ENCODE data around the gene XIST.

Gene XIST

DNA sequence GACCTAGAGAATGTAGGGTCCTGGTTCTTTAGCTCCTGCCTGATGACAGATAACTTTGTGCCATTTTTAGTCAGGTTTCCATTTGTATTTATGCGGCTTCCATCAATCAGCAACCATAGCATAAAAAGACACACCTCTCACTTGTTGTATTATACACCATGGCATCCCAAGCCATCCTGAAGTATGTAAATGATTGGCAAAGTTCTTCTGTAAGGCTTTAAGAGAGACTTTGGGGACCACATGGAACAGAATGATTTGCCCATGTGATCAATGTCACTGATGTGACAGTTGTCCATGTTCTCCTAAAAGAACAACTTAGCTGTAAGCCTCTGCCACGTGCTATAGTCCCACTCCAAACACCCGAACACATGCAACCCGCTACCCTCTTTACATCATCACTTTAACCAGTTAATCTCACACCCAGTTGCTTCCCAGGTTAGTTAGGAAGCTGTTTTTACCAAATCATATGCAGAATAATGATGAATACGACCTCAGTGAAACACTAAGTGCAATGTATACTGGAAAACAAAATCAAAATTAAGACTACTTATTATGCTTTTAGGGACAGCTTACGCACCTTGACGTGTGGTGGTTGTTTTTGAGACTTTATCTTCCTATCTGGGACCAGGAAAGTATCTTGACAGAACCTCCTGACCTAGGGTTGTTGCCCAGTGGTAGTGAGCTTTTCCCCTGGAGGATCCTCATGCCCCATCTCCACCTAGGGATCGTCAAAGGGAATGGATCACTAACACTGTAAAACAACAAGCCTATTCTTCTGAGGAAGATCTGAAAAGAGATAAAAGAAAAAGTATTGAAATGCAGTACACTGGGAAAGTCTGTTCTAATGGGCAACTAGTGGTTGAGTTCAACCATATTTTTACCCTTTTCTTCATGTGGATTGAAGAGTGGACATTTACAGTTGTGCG is 21.8 kb downstream of the XIST start:
- H2BK5ac ChIP-seq (ENCODE audit: low read length): no peak overlapping the region
- H3K36me3 ChIP-seq (ENCODE audit: control insufficient read depth, insufficient read depth, low read length): no peaks in the 10 kb centered on the region
- no peak overlapping the region for H4K8ac ChIP-seq (ENCODE audit: low read depth, low read length)
- no peak overlapping the region for H3K27ac ChIP-seq (ENCODE audit: low read depth, low read length)
- H3K27me3 ChIP-seq (ENCODE audit: insufficient read depth, low read length, poor library complexity): no peaks in the 10 kb centered on the region
- no peak overlapping the region for H3K23ac ChIP-seq (ENCODE audit: low read length)
- DNase-seq: peak; percentile 4
- no peaks in the 10 kb centered on the region for H3K4me1 ChIP-seq (ENCODE audit: control insufficient read depth, low read depth, low read length)
- H3K79me2 ChIP-seq (ENCODE audit: control insufficient read depth, insufficient read depth, low read length): no peaks in the 10 kb centered on the region
- no peak overlapping the region for H3K18ac ChIP-seq (ENCODE audit: low read length)
- no peak overlapping the region for H4K5ac ChIP-seq (ENCODE audit: low read length)
- H3K4me2 ChIP-seq (ENCODE audit: low read length): no peak overlapping the region
- H2BK120ac ChIP-seq (ENCODE audit: low read depth, low read length): no peak overlapping the region
- H3K56ac ChIP-seq (ENCODE audit: low read length): no peak overlapping the region
- no peaks in the 10 kb centered on the region for H3K79me1 ChIP-seq (ENCODE audit: low read length)
- H3K9ac ChIP-seq (ENCODE audit: low read length): no peak overlapping the region
- H2AK5ac ChIP-seq (ENCODE audit: low read length): no peak overlapping the region
- H3K4ac ChIP-seq (ENCODE audit: low read depth, low read length): no peak overlapping the region
- whole genome bisulfite sequencing (ENCODE audit: extremely low coverage, insufficient coverage, low lambda C conversion rate): no CpG with 5 or more reads among the region's 9 CpGs
- no peak overlapping the region for H3K4me3 ChIP-seq (ENCODE audit: low read length)
- no peak overlapping the region for H2BK15ac ChIP-seq (replicated peaks; ENCODE audit: low read depth)

DNA sequence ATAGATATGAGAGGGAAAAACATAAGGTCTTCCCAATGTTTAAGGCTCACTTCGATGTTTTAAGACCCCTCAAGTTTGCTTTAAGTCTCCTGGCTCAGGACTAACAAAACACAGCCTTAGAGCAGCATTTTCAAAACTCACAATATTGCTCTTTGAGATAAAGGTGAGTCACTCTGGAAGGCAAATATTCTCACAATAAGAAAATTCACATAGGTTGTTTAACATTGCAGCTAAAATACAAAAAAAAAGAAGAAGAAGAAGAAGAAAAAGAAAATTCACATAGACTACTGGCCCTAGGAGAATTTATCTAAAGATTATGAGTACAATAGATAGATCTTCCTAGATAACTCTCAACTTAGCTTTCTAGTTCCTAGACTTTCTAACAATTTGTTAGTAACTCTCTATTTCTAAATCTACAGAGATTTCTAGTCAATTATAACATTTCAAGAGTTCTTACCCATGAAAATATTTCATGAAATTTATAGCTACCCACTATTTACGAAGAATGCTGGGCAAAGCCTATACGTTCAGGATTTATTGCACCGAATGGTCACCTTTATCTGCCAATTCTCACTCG is 22.5 kb downstream of the XIST start:
- Histone ChIP-seq H3K4me3 (ENCODE audit: low read length) (no peak overlapping the region), H3K36me3 (ENCODE audit: control insufficient read depth, insufficient read depth, low read length) (no peaks in the 10 kb centered on the region), H4K8ac (ENCODE audit: low read depth, low read length) (no peak overlapping the region), H2BK15ac (replicated peaks; ENCODE audit: low read depth) (no peak overlapping the region), H3K23ac (ENCODE audit: low read length) (no peak overlapping the region), H3K4me1 (ENCODE audit: control insufficient read depth, low read depth, low read length) (no peaks in the 10 kb centered on the region), H3K9ac (ENCODE audit: low read length) (no peak overlapping the region), H3K79me2 (ENCODE audit: control insufficient read depth, insufficient read depth, low read length) (no peaks in the 10 kb centered on the region), H3K27ac (ENCODE audit: low read depth, low read length) (no peak overlapping the region), H2AK5ac (ENCODE audit: low read length) (no peak overlapping the region), H3K18ac (ENCODE audit: low read length) (no peak overlapping the region), H4K5ac (ENCODE audit: low read length) (no peak overlapping the region), H3K4ac (ENCODE audit: low read depth, low read length) (no peak overlapping the region), H2BK120ac (ENCODE audit: low read depth, low read length) (no peak overlapping the region), H3K56ac (ENCODE audit: low read length) (no peak overlapping the region), H2BK5ac (ENCODE audit: low read length) (no peak overlapping the region), H3K79me1 (ENCODE audit: low read length) (no peaks in the 10 kb centered on the region), H3K4me2 (ENCODE audit: low read length) (no peak overlapping the region), H3K27me3 (ENCODE audit: insufficient read depth, low read length, poor library complexity) (no peaks in the 10 kb centered on the region)
- no CpG with 5 or more reads among the region's 5 CpGs for WGBS (ENCODE audit: extremely low coverage, insufficient coverage, low lambda C conversion rate)
- DNase-seq: no peak

DNA sequence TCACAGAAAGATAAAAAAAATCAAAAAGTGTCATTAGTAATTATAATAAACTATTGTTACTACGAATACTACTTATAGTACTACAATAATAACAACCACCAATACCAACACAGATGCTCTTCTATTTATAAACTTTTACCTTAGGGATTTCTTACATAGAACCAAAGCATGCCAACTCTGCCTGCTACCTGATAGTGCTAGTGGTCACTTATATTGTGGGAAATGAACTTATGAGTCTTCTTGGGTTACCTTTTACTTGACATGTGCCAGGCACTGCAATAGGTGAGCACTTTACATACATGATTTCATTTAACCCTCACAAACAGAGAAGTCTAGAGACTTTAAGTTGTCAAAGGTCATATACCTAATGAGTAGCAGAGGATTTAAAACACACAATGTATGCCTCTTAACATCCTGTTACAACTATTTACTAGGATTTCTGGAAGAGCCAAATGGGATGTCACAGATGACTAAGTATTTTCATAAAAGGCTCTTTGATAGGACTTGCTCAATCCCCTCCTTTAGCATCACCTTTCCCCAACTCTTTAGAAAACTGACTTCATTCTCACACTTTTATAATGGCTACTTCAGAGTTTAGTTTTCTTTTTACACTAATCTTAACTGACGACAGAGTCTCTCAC is 24.3 kb downstream of the XIST start:
- Histone ChIP-seq H3K23ac (ENCODE audit: low read length) (no peak overlapping the region), H3K27ac (ENCODE audit: low read depth, low read length) (no peak overlapping the region), H3K18ac (ENCODE audit: low read length) (no peak overlapping the region), H3K4ac (ENCODE audit: low read depth, low read length) (no peak overlapping the region), H2BK120ac (ENCODE audit: low read depth, low read length) (no peak overlapping the region), H3K56ac (ENCODE audit: low read length) (no peak overlapping the region), H2BK5ac (ENCODE audit: low read length) (no peak overlapping the region), H3K9ac (ENCODE audit: low read length) (no peak overlapping the region), H3K79me1 (ENCODE audit: low read length) (no peaks in the 10 kb centered on the region), H3K36me3 (ENCODE audit: control insufficient read depth, insufficient read depth, low read length) (no peaks in the 10 kb centered on the region), H2AK5ac (ENCODE audit: low read length) (no peak overlapping the region), H3K4me2 (ENCODE audit: low read length) (no peak overlapping the region), H3K4me1 (ENCODE audit: control insufficient read depth, low read depth, low read length) (no peaks in the 10 kb centered on the region), H3K27me3 (ENCODE audit: insufficient read depth, low read length, poor library complexity) (no peaks in the 10 kb centered on the region), H3K79me2 (ENCODE audit: control insufficient read depth, insufficient read depth, low read length) (no peaks in the 10 kb centered on the region), H4K5ac (ENCODE audit: low read length) (no peak overlapping the region), H2BK15ac (replicated peaks; ENCODE audit: low read depth) (no peak overlapping the region), H3K4me3 (ENCODE audit: low read length) (no peak overlapping the region), H4K8ac (ENCODE audit: low read depth, low read length) (no peak overlapping the region)
- WGBS (ENCODE audit: extremely low coverage, insufficient coverage, low lambda C conversion rate): no CpG with 5 or more reads among the region's 2 CpGs
- DNase-seq: no peak

DNA sequence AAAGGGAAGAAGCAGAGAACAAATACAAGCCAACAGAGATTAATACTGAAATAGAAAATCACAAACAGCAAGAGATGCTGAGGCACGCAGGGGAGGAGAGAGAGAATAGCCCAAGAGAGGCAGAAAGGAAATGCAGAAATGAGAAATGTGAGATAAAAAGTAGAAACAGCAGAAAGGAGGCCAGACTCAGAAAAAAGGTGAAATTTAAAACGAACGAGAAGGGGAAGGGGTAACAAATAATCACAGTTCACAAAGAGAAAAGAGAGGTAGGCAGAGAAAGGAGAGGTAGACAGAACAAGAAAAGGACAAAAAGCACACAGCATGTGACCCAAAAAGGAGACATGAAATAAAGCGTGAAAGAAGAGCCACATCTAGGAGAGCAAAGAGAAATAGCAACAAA is 25.1 kb downstream of the XIST start:
- H4K8ac ChIP-seq (ENCODE audit: low read depth, low read length): no peak overlapping the region
- H2BK5ac ChIP-seq (ENCODE audit: low read length): no peak overlapping the region
- no peak overlapping the region for H3K18ac ChIP-seq (ENCODE audit: low read length)
- 100% methylated on average over 1 of the region's 4 CpGs for WGBS (ENCODE audit: extremely low coverage, insufficient coverage, low lambda C conversion rate)
- H3K56ac ChIP-seq (ENCODE audit: low read length): no peak overlapping the region
- no peak overlapping the region for H3K4ac ChIP-seq (ENCODE audit: low read depth, low read length)
- H3K27me3 ChIP-seq (ENCODE audit: insufficient read depth, low read length, poor library complexity): no peaks in the 10 kb centered on the region
- no peak overlapping the region for H3K4me2 ChIP-seq (ENCODE audit: low read length)
- no peak overlapping the region for H3K9ac ChIP-seq (ENCODE audit: low read length)
- H2BK120ac ChIP-seq (ENCODE audit: low read depth, low read length): no peak overlapping the region
- H3K79me1 ChIP-seq (ENCODE audit: low read length): no peaks in the 10 kb centered on the region
- no peak overlapping the region for H3K23ac ChIP-seq (ENCODE audit: low read length)
- no peaks in the 10 kb centered on the region for H3K79me2 ChIP-seq (ENCODE audit: control insufficient read depth, insufficient read depth, low read length)
- no peak for DNase-seq
- H4K5ac ChIP-seq (ENCODE audit: low read length): no peak overlapping the region
- H3K36me3 ChIP-seq (ENCODE audit: control insufficient read depth, insufficient read depth, low read length): no peaks in the 10 kb centered on the region
- H2BK15ac ChIP-seq (replicated peaks; ENCODE audit: low read depth): no peak overlapping the region
- H3K27ac ChIP-seq (ENCODE audit: low read depth, low read length): no peak overlapping the region
- no peaks in the 10 kb centered on the region for H3K4me1 ChIP-seq (ENCODE audit: control insufficient read depth, low read depth, low read length)
- no peak overlapping the region for H3K4me3 ChIP-seq (ENCODE audit: low read length)
- no peak overlapping the region for H2AK5ac ChIP-seq (ENCODE audit: low read length)

DNA sequence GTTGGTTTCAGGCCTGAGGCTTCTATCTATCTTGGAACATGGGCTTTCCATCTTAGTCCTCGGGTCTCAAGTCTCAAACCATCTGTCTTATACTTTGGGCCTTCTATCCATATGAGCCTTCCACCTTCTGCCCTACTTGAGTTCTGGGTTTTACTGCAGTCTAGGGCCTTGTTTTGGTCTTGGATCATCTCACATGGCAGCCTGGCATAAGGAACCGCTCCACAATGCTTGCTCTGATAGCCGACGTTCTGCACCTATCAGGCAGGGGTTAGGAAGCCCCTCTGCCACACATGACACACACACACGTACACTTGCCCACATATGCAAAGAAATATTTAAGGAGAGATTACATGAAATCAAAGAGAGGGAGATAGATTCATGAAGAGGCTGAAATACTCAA is 25.5 kb downstream of the XIST start:
- no peak for DNase-seq
- Histone ChIP-seq H2BK15ac (replicated peaks; ENCODE audit: low read depth) (no peak overlapping the region), H3K27ac (ENCODE audit: low read depth, low read length) (no peak overlapping the region), H3K27me3 (ENCODE audit: insufficient read depth, low read length, poor library complexity) (no peaks in the 10 kb centered on the region), H4K5ac (ENCODE audit: low read length) (no peak overlapping the region), H4K8ac (ENCODE audit: low read depth, low read length) (no peak overlapping the region), H3K18ac (ENCODE audit: low read length) (no peak overlapping the region), H2BK5ac (ENCODE audit: low read length) (no peak overlapping the region), H3K56ac (ENCODE audit: low read length) (no peak overlapping the region), H3K4ac (ENCODE audit: low read depth, low read length) (no peak overlapping the region), H2BK120ac (ENCODE audit: low read depth, low read length) (no peak overlapping the region), H3K36me3 (ENCODE audit: control insufficient read depth, insufficient read depth, low read length) (no peaks in the 10 kb centered on the region), H2AK5ac (ENCODE audit: low read length) (no peak overlapping the region), H3K4me1 (ENCODE audit: control insufficient read depth, low read depth, low read length) (no peaks in the 10 kb centered on the region), H3K4me3 (ENCODE audit: low read length) (no peak overlapping the region), H3K79me1 (ENCODE audit: low read length) (no peaks in the 10 kb centered on the region), H3K23ac (ENCODE audit: low read length) (no peak overlapping the region), H3K9ac (ENCODE audit: low read length) (no peak overlapping the region), H3K4me2 (ENCODE audit: low read length) (no peak overlapping the region), H3K79me2 (ENCODE audit: control insufficient read depth, insufficient read depth, low read length) (no peaks in the 10 kb centered on the region)
- no CpG with 5 or more reads among the region's 5 CpGs for WGBS (ENCODE audit: extremely low coverage, insufficient coverage, low lambda C conversion rate)
